Suprapubic skin (tissue), 3 donors: Measurements from ENCODE around the gene CALCOCO2.

Experiments used
- CTCF ChIP-seq, 2 donors: fragments of 200-600 bp in 1 of 2; fragments of 450-650 bp in 1 of 2; sonication (generic) in 1 of 2; IDR thresholded peaks; one replicate each; pipeline ENCODE4 v1.5.1; 2016 to 2019; ENCODE audit warnings: antibody characterized with exemption in 2 of 2, mild to moderate bottlenecking in 1 of 2, moderate library complexity in 1 of 2
- EP300 ChIP-seq: sonication (generic); formaldehyde crosslinking; IDR thresholded peaks from one replicate; pipeline ENCODE4 v1.6.1; 2017; ENCODE audit warnings: antibody characterized with exemption
- POLR2A ChIP-seq, 2 donors: fragments of 450-650 bp; IDR thresholded peaks; one replicate each; pipeline ENCODE4 v1.6.1; 2017; ENCODE audit warnings: antibody characterized with exemption in 2 of 2, mild to moderate bottlenecking in 2 of 2, moderate library complexity in 2 of 2

DNA sequence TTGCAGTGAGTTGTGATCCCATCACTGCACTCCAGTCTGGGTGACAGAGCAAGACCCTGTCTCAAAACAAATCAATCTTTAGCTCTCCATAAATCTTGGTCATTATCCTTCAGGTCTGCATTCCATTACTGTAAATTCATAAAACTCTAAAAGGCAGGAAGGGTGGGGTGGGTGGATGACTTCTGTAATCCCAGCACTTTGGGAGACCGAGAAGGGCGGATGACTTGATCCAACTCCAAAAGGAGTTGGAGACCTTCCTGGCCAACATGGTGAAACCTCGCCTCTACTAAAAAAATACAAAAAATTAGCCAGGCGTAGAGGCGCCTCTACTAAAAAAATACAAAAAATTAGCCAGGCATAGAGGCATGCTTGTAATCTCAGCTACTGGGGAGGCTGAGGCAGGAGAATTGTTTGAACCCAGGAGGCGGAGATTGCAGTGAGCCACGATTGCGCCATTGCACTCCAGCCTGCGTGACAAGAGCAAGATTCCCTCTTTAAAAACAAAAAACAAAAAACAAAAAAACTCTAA is 75.2 kb downstream of the CALCOCO2 start:
- TF ChIP-seq CTCF (IDR thresholded peaks at IDR 0.05) (no peak), POLR2A (IDR thresholded peaks at IDR 0.05) (no peak), EP300 (no peak)
